Measurements from ENCODE around the gene PLD1. TPM values are rescaled to one million over a fixed set of nuclear protein-coding genes. Genes with fewer than 3 reads are reported as not detected.

PLD1 gene
- total RNA-seq, 1 donor from 2014 or later: 51.5 TPM

- no peak for DNase-seq
These were observed 253.1 kb downstream of the PLD1 start for GRCh38 chr3:171557173-171557572.

GRCh38 chr3:171556574-171557145 lies 253.6 kb downstream of the PLD1 start:
- no peak for DNase-seq

- no peak for DNase-seq
These were observed 254.1 kb downstream of the PLD1 start for GRCh38 chr3:171556148-171556547.

GRCh38 chr3:171553086-171553485 lies 257.2 kb downstream of the PLD1 start:
- no peak for DNase-seq

- DNase-seq: no peak
These were observed 257.8 kb downstream of the PLD1 start for GRCh38 chr3:171552531-171552930.

- DNase-seq: no peak
These were observed 259.0 kb downstream of the PLD1 start for GRCh38 chr3:171551296-171551695.

Other genes with a start within 250 kb of the PLD1 start
- not detected for gene TMEM212, start 32.9 kb upstream of the PLD1 start, total RNA-seq
- gene FNDC3B, start 229.1 kb upstream of the PLD1 start, total RNA-seq: 169 TPM